ENCODE results near the gene PRR13. TPM values are rescaled to one million over a fixed set of nuclear protein-coding genes. Genes with fewer than 3 reads are reported as not detected.

The PRR13 gene
- total and polyA plus RNA-seq, 9 of the 15 experiments (the other 6 are each of a cell fraction or from before 2014, with no cell fraction given): 117 to 835 (median 285) TPM

- TF ChIP-seq, protein P1, sequence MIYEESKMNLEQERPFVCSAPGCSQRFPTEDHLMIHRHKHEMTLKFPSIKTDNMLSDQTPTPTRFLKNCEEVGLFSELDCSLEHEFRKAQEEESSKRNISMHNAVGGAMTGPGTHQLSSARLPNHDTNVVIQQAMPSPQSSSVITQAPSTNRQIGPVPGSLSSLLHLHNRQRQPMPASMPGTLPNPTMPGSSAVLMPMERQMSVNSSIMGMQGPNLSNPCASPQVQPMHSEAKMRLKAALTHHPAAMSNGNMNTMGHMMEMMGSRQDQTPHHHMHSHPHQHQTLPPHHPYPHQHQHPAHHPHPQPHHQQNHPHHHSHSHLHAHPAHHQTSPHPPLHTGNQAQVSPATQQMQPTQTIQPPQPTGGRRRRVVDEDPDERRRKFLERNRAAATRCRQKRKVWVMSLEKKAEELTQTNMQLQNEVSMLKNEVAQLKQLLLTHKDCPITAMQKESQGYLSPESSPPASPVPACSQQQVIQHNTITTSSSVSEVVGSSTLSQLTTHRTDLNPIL (CRISPR knock-in tag; IDR thresholded peaks at IDR 0.05): no peak
- TF ChIP-seq MEIS2 (IDR thresholded peaks at IDR 0.05; ENCODE audit: partially characterized antibody) (peak; percentile 87), SIX5 (IDR thresholded peaks at IDR 0.05; ENCODE audit: borderline replicate concordance in 1 of 2, insufficient read depth in 1 of 2, low read depth in 1 of 2, low read length in 2 of 2) (no peak), ASH1L (IDR thresholded peaks at IDR 0.05; ENCODE audit: borderline replicate concordance, low read depth, partially characterized antibody) (peak; percentile 84), POLR2G (IDR thresholded peaks at IDR 0.05; ENCODE audit: low read depth, low read length) (peak; percentile 83), ZNF311 (CRISPR knock-in tag; IDR thresholded peaks at IDR 0.05) (0 out of 2 replicates have a peak, but pooled peaks have one; percentile 31), MLLT1 (IDR thresholded peaks at IDR 0.05) (peak in 1 of 2 experiments; percentile 66; a peak in 1 of 4 replicates), SMARCC2 (IDR thresholded peaks at IDR 0.05; ENCODE audit: low read depth) (0 out of 2 replicates have a peak, but pooled peaks have one; percentile 65), L3MBTL2 (IDR thresholded peaks at IDR 0.05) (peak; percentile 78), HDAC2 (IDR thresholded peaks at IDR 0.05) (peak; percentile 83), CREM (IDR thresholded peaks at IDR 0.05; ENCODE audit: low read depth) (peak; percentile 55; the same call in 1 of the 2 replicates), HMG20A (CRISPR knock-in tag; conservative IDR thresholded peaks at IDR 0.05) (no peak), FOXP4 (CRISPR knock-in tag; IDR thresholded peaks at IDR 0.05; ENCODE audit: borderline replicate concordance) (no peak), MXI1 (IDR thresholded peaks at IDR 0.05; ENCODE audit: low read depth, low read length) (0 out of 2 replicates have a peak, but pooled peaks have one; percentile 19), ZNF695 (CRISPR knock-in tag; IDR thresholded peaks at IDR 0.05) (no peak), FUS (optimal IDR thresholded peaks at IDR 0.05; ENCODE audit: low read depth, low read length) (no peak), CXXC5 (CRISPR knock-in tag; IDR thresholded peaks at IDR 0.05) (peak; percentile 61), FOS (IDR thresholded peaks at IDR 0.05; ENCODE audit: extremely low read depth, insufficient read length) (peak; percentile 93), HBP1 (CRISPR knock-in tag; IDR thresholded peaks at IDR 0.05) (0 out of 2 replicates have a peak, but pooled peaks have one; percentile 6)
- TF ChIP-seq, protein P2, sequence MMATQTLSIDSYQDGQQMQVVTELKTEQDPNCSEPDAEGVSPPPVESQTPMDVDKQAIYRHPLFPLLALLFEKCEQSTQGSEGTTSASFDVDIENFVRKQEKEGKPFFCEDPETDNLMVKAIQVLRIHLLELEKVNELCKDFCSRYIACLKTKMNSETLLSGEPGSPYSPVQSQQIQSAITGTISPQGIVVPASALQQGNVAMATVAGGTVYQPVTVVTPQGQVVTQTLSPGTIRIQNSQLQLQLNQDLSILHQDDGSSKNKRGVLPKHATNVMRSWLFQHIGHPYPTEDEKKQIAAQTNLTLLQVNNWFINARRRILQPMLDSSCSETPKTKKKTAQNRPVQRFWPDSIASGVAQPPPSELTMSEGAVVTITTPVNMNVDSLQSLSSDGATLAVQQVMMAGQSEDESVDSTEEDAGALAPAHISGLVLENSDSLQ (IDR thresholded peaks at IDR 0.05): peak; percentile 99
Observed at GRCh38 chr12:53441040-53441833, at the start of gene PRR13 (continued).

Measured in K562 (cell line).